Activated CD8-positive, alpha-beta memory T cell treated with anti-CD3 and anti-CD28 coated beads, Interleukin-2, amount 50 U/mL, for 48 hours (primary cell): ENCODE measurements around the gene ACTN1.
A peak's percentile ranks its signal among the peaks of the same experiment; 100 is the strongest.
"Not testable (repeated sequence)": the region's sequence is repeated elsewhere in the genome, so short reads cannot be mapped to it uniquely, and the experiment has no call there.

Experiments
- DNase-seq: peaks from one replicate; pipeline ENCODE4 v3.0.0-alpha.2; 2020

ACTN1 gene

DNA sequence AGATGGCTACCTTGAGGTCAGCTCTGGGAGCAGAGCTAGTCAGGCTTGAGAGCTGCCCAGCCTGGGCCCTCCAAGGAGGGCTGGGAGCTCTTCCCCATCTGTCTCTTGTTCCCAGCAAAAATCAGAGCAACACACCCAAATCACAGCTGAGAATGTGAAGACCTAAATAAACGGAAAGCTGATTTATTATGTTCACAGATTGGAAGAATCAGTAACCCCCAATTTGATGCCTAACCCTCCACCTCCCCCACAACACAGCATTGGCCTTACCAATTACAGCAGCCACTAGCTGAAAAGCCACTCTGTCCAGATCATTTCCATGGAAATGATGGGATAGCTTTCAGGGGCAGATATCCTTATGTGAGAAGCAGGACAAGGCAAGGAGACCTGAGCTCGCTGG, 7.1 kb upstream of the ACTN1 start:
- no peak for DNase-seq

GRCh38 chr14:68984686-68985085, 5.6 kb upstream of the ACTN1 start:
- DNase-seq, result no peak

GRCh38 chr14:68983191-68983590, 4.1 kb upstream of the ACTN1 start:
- no peak for DNase-seq

DNA sequence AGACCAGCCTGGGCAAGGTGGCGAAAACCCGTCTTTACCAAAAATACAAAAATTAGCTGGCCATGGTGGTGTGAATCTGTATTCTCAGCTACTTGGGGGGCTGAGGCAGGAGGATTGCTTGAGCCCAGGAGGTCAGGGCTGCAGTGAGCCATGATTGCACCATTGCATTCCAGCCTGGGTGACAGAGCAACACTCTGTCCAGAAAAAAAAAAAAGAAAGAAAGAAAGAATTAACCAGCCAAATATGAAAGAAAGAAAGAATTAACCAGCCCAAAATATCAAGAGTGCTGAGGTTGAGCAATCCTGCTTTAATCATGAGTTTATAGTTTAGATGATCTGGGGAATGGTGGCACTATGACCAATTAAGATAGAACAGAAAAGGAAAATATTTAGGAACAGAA, 3.5 kb upstream of the ACTN1 start:
- no peak for DNase-seq

DNA sequence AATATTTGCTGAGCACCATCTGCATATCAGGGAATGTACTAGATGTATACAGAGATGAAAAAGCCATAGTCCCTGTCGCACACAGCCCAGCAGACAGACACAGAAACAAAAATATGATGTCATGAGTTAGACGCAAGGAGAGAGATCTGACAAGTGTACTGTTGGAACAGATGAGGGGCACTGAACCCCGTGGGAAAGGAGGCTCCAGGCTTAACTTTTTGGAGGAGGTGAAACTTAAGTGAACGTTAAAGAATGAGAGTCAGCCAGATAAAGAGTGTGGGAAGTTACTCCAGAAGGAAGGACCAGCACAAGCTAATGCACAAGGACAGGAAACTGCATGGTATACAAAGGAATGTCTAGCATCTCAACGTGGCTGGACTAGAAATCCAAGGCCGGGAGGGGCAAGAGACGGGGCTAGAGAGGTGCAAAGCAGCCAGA, 2.5 kb upstream of the ACTN1 start:
- no peak for DNase-seq

- no peak for DNase-seq
Measured at GRCh38 chr14:68981139-68981538, 2.0 kb upstream of the ACTN1 start.

DNA sequence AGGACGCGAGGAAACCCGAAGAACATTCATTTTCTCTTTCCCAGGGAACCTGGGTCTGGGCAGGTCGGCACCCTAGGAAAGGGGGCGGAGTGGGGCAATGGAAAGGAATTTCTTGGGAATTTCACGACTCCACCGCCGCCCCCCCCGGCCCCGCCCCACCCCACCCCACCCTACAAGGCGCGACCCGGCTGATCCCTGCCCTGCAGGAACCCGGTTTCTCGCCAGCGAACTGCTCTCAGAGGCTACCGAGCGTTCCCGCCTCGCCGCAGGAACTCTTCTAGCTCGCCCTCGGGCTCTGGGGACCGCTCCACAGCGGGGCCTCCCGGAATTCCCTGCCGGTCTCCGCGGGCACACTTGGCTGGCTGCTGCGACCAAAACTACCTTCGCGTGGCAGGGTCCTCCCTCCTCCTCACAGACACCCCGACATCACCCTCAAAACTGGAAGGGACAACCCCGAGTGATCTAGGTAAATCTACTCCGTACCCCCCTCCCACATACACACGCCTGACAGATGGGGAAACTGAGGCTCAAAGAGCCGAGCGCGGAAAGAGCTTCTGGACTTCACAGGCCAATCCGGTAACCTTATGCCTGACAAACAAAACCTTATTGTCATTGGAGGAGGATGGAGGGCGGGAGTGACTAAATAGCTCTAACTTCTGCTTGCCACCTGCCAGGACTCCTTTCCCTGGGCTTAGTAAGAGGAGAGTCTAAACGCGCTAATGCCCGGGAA, 785 bp upstream of the ACTN1 start:
- DNase-seq, result no peak

DNA sequence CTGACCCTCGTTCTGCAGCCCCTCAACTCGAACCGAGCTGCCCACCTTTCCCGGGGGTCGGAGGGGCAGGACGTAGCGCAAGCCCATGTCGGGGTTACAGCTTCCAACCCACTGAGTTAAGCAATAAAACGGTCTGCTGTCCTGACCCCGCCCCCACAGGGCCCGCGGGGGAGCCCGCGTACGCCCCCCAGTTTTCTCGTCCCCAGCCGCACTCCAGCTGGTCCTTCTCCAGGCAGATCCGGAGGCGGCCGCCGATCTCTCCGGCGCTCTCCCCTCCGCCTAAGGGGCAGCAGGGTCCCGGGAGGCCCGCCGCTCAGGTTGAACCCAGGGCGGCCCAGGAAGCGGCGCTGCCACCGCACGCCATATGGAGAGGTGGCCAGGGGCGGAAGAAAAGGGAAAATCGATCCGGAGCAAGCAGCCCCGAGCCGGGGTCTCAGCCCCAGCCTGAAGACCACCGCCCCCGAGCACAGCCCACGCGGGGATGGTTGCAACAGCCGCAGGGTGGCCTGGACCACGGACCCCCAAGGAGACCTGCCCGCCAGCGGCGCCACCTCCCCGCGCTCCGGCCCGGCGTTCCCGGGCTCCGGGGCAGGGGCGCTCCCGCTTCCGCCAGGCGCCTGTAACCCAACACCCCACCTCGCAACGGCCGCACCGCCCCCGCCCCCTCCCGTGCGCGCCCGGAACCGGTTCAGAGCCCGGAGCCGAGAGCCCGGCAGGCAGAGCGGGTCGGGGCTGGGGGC, 760 bp downstream of the ACTN1 start:
- peak; percentile 80 for DNase-seq

DNA sequence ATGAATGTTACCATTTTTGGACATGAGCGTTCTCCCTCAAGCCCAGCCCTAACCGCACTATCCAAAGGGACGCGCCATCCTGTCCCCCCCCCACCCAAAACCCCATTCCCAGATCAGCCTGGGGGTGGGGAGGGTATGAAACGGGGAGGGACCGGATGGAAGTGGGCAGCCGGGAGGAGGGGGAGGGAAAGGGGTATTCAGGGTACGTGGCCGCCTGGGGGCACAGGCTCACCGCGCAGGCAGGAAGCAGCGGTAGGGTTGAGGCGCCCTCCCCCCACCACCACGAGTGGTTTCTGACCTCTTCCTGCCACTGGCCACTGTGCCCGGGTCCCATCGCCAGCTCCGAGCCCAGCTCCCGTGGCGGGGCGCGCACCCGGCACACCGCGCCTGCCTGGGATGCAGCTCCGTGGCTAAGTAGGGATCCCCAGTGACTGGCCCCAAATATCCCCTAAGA, 1.4 kb downstream of the ACTN1 start:
- no peak for DNase-seq

- DNase-seq, result no peak
Measured at GRCh38 chr14:68977180-68977717, 1.9 kb downstream of the ACTN1 start.

DNA sequence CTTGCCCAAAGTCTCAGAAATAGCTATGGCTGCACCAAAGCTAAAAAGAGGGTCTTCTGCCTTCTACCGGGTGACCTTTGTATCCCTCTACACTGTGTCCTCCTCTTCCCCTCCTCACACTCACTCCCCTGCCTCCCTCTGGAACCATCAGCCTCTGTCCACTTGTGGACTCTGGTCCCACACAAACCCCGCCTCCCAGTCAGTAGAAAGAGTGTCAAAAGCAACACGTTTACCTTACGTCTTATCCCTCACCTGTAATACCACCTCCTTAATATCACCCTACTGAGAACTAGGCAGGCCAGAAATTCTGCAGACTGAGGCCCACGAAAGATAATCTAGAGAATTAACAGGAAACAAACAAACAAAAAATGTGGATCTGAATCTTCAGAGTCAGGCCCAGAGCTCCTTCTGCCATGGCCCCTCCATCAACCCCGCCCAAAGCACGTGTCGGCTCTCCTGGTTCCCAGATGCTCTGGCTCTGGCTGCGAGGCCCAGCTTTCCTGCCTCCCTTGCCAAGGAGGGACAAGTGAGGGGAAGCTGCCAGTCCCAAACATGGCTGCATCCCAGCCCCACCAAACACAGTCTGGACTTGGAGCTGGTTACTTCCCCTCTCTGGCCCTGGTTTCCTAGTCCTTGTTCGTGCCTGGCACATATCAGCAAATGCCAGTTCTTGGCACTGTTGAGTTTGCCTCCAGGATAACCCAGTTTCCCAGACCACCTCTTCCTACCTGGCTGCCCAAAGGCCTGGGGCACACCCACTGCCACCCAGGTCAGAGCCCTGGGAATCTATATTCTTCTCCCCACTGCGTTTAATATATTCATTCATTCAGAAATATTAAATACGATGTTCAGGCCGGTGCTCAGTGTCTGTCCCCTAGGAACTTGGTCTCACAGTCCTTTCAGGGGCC, 2.7 kb downstream of the ACTN1 start:
- no peak for DNase-seq

GRCh38 chr14:68975667-68976066, 3.4 kb downstream of the ACTN1 start:
- no peak for DNase-seq

GRCh38 chr14:68974759-68975347, 4.2 kb downstream of the ACTN1 start:
- DNase-seq, result no peak

DNA sequence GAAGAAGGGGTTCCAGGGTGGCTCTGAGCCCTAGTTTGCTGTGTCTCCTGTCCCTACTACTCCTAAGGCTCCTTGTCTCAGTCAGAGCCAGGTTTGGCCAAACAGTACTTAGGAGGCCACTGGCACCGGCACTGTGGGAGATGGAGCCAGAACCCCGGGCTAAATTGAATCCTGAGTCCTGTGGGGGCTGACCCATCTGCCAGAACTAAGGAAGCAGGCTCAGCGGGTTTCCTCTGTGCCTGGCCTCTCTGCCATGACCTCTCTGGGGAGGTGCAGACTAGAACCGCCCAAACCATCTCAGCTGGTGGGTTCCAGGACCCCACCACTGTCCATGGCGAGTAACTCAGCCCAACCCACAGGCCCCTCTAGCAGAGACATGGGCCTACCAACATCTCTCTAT, 5.5 kb downstream of the ACTN1 start:
- DNase-seq, result no peak

- DNase-seq, result not testable (repeated sequence)
Measured at GRCh38 chr14:68973219-68973565, 5.9 kb downstream of the ACTN1 start.

DNA sequence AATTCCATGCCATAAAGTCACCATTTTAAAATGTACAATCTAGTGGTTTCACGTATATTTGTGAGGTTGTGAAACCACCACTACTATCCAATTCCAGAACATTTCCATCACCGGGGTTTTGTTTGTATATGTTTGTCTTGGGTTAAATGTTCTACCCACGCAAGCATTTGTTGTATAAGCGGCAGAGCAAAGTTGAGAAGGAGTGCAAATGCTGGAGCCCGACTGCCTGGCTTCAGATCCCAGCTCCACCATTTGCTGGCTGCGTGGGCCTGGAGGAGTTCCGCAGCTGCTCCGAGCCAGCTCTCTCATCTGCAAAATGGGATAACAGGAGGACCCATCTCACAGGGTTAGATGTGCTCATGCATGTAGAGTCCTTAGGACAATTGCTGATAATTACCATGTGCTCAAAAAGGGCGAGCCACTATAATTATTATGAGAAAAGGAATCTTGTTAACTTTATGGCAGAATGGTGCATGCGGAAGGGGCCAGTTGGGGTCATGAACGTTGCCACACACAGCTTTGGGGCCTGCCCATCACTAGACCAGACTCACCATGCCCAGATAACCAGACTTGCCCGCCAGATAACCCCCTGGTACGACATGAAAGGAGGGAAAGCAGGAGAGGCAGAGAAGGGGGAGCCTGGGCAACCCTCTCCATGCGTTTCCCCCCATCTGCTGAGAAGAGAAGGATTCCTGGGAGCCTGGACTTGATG, 6.4 kb downstream of the ACTN1 start:
- DNase-seq, result no peak

DNA sequence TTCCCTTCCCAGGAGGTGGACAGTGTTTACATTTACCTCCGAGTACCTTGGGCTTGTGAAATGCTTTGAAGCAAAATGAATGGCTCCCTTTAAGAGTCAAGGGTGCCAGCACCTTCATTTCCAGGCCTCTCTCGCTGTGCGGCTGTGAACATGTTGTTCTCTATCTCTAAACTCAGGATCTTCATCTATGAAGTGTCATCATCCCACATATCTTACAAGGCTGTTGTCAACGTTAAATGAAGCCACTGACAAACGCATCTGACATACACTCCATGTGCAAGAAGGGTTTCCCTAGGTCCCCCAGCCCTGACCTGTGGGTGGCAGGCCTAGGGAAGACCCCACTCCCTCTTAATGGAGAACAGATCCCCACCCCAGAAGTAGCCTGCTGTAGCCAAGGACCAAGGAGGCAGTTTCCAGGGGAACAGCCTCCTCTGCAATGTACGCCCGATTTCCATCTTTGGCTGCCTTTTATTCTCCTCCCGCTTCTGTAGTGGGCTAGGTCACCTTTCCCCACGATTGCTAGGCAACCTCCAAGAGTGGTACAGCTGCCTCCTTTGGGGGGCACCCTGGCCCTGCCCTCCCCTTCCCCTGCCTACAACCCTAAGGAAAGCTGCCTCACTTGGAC, 7.6 kb downstream of the ACTN1 start:
- no peak for DNase-seq

- no peak for DNase-seq
Measured at GRCh38 chr14:68970736-68971135, 8.4 kb downstream of the ACTN1 start.

DNA sequence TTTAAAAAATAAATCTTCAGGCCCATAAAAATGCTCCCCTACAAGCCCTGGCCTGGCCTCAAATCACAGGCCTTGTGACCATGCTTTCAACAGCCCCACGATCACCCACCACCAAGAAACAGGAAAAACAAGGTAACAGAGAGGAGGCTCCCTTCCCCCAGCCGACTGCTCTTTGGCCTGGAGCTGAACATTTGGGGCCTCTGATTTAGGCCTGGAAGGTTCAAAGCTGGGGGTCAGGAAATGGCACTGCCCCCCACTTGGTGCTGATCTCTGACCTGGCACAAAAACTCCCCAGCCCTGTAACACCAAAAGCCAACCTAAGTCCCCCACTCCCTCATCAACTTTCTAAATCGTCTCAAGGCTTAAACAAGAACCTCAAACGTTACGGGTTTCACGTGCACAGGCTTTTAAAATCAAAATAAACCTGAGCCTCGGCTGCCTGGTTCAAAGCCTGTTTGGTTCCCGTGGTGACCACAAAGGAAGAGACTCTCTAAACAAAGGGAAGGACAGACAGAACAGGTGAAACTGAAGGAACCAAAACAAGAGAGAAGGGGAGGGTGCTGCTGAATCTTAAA, 9.0 kb downstream of the ACTN1 start:
- no peak for DNase-seq

DNA sequence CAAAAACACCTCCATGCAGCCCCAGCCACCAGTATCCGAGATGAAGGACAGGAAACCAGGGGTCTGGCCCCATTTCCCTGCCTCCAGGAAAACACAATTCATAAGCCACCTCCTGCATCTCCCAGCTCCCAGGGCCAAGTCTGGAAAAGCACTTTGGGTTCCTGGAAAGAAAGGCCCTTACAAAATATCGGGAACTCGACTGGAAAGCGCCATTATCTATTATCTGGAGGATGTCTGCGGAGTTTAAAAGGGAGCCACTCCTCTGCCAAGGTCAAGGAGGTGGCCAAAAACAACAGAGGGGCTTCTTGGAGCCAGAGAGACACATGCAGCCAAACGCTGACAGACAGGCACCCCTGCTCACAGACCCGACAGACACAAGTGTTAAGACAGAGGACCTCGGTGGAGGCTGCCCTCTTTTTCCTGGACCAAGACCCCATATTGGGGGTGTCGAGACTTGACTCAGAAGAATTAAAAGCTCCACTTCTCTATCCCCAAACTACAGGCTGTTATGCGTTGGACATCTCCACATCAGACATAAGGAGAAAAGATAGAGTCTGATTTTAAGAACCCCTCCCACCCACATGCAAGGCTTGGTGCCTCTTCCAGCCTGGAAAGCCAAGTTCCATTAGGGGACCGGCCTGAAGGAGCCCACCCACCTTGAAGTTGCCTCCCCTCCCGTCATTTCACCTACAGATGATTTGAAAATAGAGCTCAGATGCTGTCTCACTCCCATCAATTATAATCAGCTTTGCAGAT, 9.6 kb downstream of the ACTN1 start:
- DNase-seq, result no peak

GRCh38 chr14:68968721-68969120, 10.4 kb downstream of the ACTN1 start:
- DNase-seq, result no peak
